Astrocyte (in vitro differentiated cells and primary cell): ENCODE results near the gene GPATCH1. TPM values are rescaled to one million over a fixed set of nuclear protein-coding genes. Genes with fewer than 3 reads are reported as not detected.

Source experiments
- DNase-seq: peaks from one replicate; pipeline ENCODE4 v3.0.0-alpha.2; 2010; ENCODE audit warnings: low read depth
- FAIRE-seq: peaks from 2 replicates; lab custom pipeline; 2011; peaks lifted over from hg19 to GRCh38; lab: Jason Lieb, UNC
- H2AFZ ChIP-seq: 2 replicates; pipeline ENCODE4 v1.6.0; 2012; ENCODE audit warnings: low read depth, low read length, inconsistent platforms
- H3K27ac ChIP-seq: 2 replicates; pipeline ENCODE4 v1.5.1; 2011; ENCODE audit warnings: low read depth, low read length, inconsistent platforms
- H3K27me3 ChIP-seq: 2 replicates; pipeline ENCODE4 v1.6.0; 2011; ENCODE audit warnings: low read length, inconsistent platforms; ENCODE audit not compliant: insufficient read depth
- H3K36me3 ChIP-seq: 2 replicates; pipeline ENCODE4 v1.5.1; 2011; ENCODE audit warnings: low read length, inconsistent platforms; ENCODE audit not compliant: insufficient read depth
- H3K4me1 ChIP-seq: 2 replicates; pipeline ENCODE4 v1.5.1; 2011; ENCODE audit warnings: low read length, inconsistent platforms; ENCODE audit not compliant: insufficient read depth
- H3K4me2 ChIP-seq: 2 replicates; pipeline ENCODE4 v1.6.0; 2012; ENCODE audit warnings: low read length, inconsistent platforms
- H3K4me3 ChIP-seq: 2 replicates; pipeline ENCODE4 v1.5.1; 2011; ENCODE audit warnings: low read depth, mild to moderate bottlenecking, low read length, inconsistent platforms; ENCODE audit not compliant: insufficient read depth
- H3K79me2 ChIP-seq: 2 replicates; pipeline ENCODE4 v1.6.0; 2012; ENCODE audit warnings: mild to moderate bottlenecking, low read length, inconsistent platforms; ENCODE audit not compliant: insufficient read depth
- H3K9ac ChIP-seq: 2 replicates; pipeline ENCODE4 v1.6.0; 2012; ENCODE audit warnings: mild to moderate bottlenecking, low read length, inconsistent platforms
- H3K9me3 ChIP-seq: 2 replicates; pipeline ENCODE4 v1.5.1; 2012; ENCODE audit warnings: low read depth, mild to moderate bottlenecking, low read length, inconsistent platforms; ENCODE audit not compliant: insufficient read depth
- H4K20me1 ChIP-seq: 2 replicates; pipeline ENCODE4 v1.6.0; 2012; ENCODE audit warnings: low read length, inconsistent platforms; ENCODE audit not compliant: insufficient read depth
- H3K27ac Mint-ChIP-seq: one replicate; pipeline ENCODE4 v1.8.0; 2021; ENCODE audit warnings: mild to moderate bottlenecking, mixed read lengths; ENCODE audit not compliant: unreplicated experiment
- H3K27me3 Mint-ChIP-seq: one replicate; pipeline ENCODE4 v1.8.0; 2021; ENCODE audit warnings: low read depth, mixed read lengths; ENCODE audit not compliant: unreplicated experiment
- H3K36me3 Mint-ChIP-seq: one replicate; pipeline ENCODE4 v1.8.0; 2021; ENCODE audit warnings: low read depth, mixed read lengths; ENCODE audit not compliant: unreplicated experiment
- H3K4me1 Mint-ChIP-seq: one replicate; pipeline ENCODE4 v1.8.0; 2021; ENCODE audit warnings: low read depth, mixed read lengths; ENCODE audit not compliant: unreplicated experiment
- H3K4me3 Mint-ChIP-seq: one replicate; pipeline ENCODE4 v1.8.0; 2021; ENCODE audit warnings: mild to moderate bottlenecking, moderate library complexity, mixed read lengths; ENCODE audit not compliant: unreplicated experiment
- H3K9me3 Mint-ChIP-seq: one replicate; pipeline ENCODE4 v1.8.0; 2021; ENCODE audit warnings: mild to moderate bottlenecking, mixed read lengths; ENCODE audit not compliant: unreplicated experiment
- EZH2 ChIP-seq: IDR thresholded peaks from 2 replicates; pipeline ENCODE4 v1.6.1; 2012; ENCODE audit warnings: mild to moderate bottlenecking, low read length, inconsistent platforms; ENCODE audit not compliant: insufficient read depth
- total RNA-seq: library from RNA; stranded (reverse); gene quantifications from 2 replicates; pipeline ENCODE4 v1.2.1, GENCODE V29; 2021
- TF ChIP-seq, protein P1 (sequence below): IDR thresholded peaks from 2 replicates; pipeline ENCODE4 v1.5.1; 2011; ENCODE audit warnings: low read depth, mild to moderate bottlenecking, inconsistent platforms, low read length, moderate library complexity; ENCODE audit not compliant: insufficient read depth

The GPATCH1 gene
- total RNA-seq, 1 donor from 2014 or later = 6.1 TPM

DNA sequence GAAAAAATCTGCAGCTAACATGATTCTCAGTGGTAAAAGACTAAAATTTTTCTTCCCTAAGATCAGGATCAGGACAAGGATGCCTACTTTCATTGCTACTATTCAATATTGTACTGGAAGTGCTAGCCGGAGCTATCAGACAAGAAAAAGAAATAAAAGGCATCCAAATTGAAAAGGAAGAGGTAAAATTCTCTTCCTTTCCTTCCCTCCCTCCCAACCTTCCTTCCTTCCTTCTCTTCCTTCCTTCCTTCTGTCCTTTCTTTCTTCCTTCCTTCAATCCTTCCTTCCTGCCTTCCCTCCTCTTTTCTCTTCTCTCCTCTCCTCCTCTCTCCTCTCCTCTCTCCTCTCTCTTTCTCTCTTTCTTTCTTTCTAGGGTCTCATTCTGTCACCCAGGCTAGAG is 86.5 kb downstream of the GPATCH1 start:
- no peak for TF ChIP-seq EZH2
- TF ChIP-seq, protein P1, sequence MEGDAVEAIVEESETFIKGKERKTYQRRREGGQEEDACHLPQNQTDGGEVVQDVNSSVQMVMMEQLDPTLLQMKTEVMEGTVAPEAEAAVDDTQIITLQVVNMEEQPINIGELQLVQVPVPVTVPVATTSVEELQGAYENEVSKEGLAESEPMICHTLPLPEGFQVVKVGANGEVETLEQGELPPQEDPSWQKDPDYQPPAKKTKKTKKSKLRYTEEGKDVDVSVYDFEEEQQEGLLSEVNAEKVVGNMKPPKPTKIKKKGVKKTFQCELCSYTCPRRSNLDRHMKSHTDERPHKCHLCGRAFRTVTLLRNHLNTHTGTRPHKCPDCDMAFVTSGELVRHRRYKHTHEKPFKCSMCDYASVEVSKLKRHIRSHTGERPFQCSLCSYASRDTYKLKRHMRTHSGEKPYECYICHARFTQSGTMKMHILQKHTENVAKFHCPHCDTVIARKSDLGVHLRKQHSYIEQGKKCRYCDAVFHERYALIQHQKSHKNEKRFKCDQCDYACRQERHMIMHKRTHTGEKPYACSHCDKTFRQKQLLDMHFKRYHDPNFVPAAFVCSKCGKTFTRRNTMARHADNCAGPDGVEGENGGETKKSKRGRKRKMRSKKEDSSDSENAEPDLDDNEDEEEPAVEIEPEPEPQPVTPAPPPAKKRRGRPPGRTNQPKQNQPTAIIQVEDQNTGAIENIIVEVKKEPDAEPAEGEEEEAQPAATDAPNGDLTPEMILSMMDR = no peak
- no peaks in the 10 kb centered on the region for H3K9me3 ChIP-seq
- peaks cover 9% of the 10 kb centered on the region for H3K36me3 Mint-ChIP-seq
- H3K4me2 ChIP-seq = no peak overlapping the region
- no peaks in the 10 kb centered on the region for H3K79me2 ChIP-seq
- DNase-seq (no peak), FAIRE-seq (no peak)
- no peaks in the 10 kb centered on the region for H3K27me3 ChIP-seq
- H3K27me3 Mint-ChIP-seq = no peaks in the 10 kb centered on the region
- no peaks in the 10 kb centered on the region for H3K36me3 ChIP-seq
- no peak overlapping the region for H3K27ac ChIP-seq
- peaks cover 5% of the 10 kb centered on the region for H4K20me1 ChIP-seq
- H3K4me3 Mint-ChIP-seq = no peak overlapping the region
- no peaks in the 10 kb centered on the region for H3K4me1 Mint-ChIP-seq
- no peak overlapping the region for H2AFZ ChIP-seq
- peaks cover 8% of the 10 kb centered on the region for H3K9me3 Mint-ChIP-seq
- H3K4me1 ChIP-seq = peaks cover 8% of the 10 kb centered on the region
- H3K27ac Mint-ChIP-seq = no peak overlapping the region
- H3K9ac ChIP-seq = no peak overlapping the region
- H3K4me3 ChIP-seq = no peak overlapping the region

DNA sequence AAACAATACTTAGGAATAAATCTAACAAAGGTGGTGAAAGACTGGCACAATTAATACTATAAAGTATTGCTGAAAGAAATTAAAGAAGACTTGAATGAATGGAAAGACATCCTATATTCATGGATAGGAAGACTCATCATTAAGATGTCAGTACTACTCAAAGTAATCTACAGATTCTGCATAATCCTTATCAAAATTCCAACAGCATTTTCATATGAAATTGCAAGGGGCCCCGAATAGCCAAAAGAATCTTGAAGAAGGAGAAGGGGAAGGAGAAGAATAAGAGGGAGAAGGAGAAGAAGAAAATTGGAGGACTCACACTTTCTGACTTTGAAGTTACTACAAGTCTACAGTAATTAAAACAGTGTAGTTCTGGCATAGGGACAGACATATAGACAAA is 87.5 kb downstream of the GPATCH1 start:
- H3K79me2 ChIP-seq = no peaks in the 10 kb centered on the region
- Mint-ChIP-seq H3K4me3 (no peak overlapping the region), H3K9me3 (peaks cover 8% of the 10 kb centered on the region), H3K4me1 (peaks cover 3% of the 10 kb centered on the region), H3K27ac (no peak overlapping the region), H3K27me3 (no peaks in the 10 kb centered on the region), H3K36me3 (peaks cover 9% of the 10 kb centered on the region)
- no peak overlapping the region for H3K4me2 ChIP-seq
- H4K20me1 ChIP-seq = peaks cover 13% of the 10 kb centered on the region
- no peaks in the 10 kb centered on the region for H3K9me3 ChIP-seq
- no peak overlapping the region for H3K9ac ChIP-seq
- DNase-seq (no peak), FAIRE-seq (no peak)
- peaks cover 9% of the 10 kb centered on the region for H3K4me1 ChIP-seq
- no peaks in the 10 kb centered on the region for H3K27me3 ChIP-seq
- H2AFZ ChIP-seq = no peak overlapping the region
- no peak overlapping the region for H3K4me3 ChIP-seq
- H3K36me3 ChIP-seq = no peaks in the 10 kb centered on the region
- no peak overlapping the region for H3K27ac ChIP-seq
- TF ChIP-seq EZH2 = no peak
- TF ChIP-seq, protein P1 = no peak

DNA sequence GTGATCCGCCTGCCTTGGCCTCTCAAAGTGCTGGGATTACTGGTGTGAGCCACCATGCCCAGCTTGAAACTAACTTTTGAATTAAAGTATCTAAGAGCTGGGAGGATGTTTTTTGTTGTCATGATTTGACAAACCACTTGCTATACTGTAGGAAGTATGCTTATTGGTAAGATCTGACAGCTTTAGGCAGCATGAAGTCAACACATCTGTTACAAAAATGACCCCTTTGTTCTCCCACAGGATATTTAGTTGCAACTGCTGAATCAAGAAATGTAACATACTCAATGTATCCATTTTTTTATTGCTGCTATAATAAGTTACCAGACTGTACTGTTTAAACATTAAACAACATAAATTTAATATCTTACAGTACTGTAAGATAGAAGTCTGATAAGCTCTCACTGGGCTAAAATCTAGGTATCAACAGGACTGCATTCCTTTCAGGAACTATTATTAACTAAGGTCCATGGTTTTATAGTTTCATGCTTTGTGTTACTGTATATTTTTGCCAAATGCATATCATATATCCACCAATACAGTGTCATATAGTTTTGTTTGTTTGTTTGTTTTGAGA is 90.3 kb downstream of the GPATCH1 start:
- Histone ChIP-seq H3K36me3 (no peaks in the 10 kb centered on the region), H3K9me3 (no peaks in the 10 kb centered on the region), H3K4me1 (peaks cover 16% of the 10 kb centered on the region), H3K9ac (no peak overlapping the region), H3K4me2 (peak overlapping the region; percentile 47), H3K27ac (no peak overlapping the region), H3K4me3 (no peak overlapping the region), H3K79me2 (peaks cover 14% of the 10 kb centered on the region), H4K20me1 (peaks cover 13% of the 10 kb centered on the region), H2AFZ (no peak overlapping the region), H3K27me3 (no peaks in the 10 kb centered on the region)
- H3K27ac Mint-ChIP-seq = no peak overlapping the region
- TF ChIP-seq, protein P1 = no peak
- TF ChIP-seq EZH2 = no peak
- H3K27me3 Mint-ChIP-seq = no peaks in the 10 kb centered on the region
- DNase-seq (no peak), FAIRE-seq (no peak)
- H3K36me3 Mint-ChIP-seq = peaks cover 9% of the 10 kb centered on the region
- no peak overlapping the region for H3K4me3 Mint-ChIP-seq
- H3K4me1 Mint-ChIP-seq = peaks cover 5% of the 10 kb centered on the region
- peaks cover 8% of the 10 kb centered on the region for H3K9me3 Mint-ChIP-seq
